NCI-H1436 (cell line): ENCODE data around the gene SIMC1.
"Not testable (repeated sequence)": the region's sequence is repeated elsewhere in the genome, so short reads cannot be mapped to it uniquely, and the experiment has no call there.

ENCODE experiments used
- DNase-seq: peaks from one replicate; lab custom pipeline; 2025; lab: John Stamatoyannopoulos, UW

The SIMC1 gene

GRCh38 chr5:176216393-176216916 lies 21.8 kb upstream of the SIMC1 start:
- DNase-seq, result not testable (repeated sequence)

GRCh38 chr5:176217188-176217729 lies 21.0 kb upstream of the SIMC1 start:
- not testable (repeated sequence) for DNase-seq

GRCh38 chr5:176217764-176218163 lies 20.5 kb upstream of the SIMC1 start:
- DNase-seq, result not testable (repeated sequence)

GRCh38 chr5:176222006-176222405 lies 16.2 kb upstream of the SIMC1 start:
- not testable (repeated sequence) for DNase-seq

- DNase-seq, result not testable (repeated sequence)
Observed at GRCh38 chr5:176228358-176228757, 9.9 kb upstream of the SIMC1 start.

- not testable (repeated sequence) for DNase-seq
Observed at GRCh38 chr5:176233253-176233652, 5.0 kb upstream of the SIMC1 start.

GRCh38 chr5:176235155-176235554 lies 3.1 kb upstream of the SIMC1 start:
- not testable (repeated sequence) for DNase-seq

- DNase-seq, result not testable (repeated sequence)
Observed at GRCh38 chr5:176238645-176239283, 540 bp downstream of the SIMC1 start.

GRCh38 chr5:176239304-176239703 lies 1.1 kb downstream of the SIMC1 start:
- not testable (repeated sequence) for DNase-seq

GRCh38 chr5:176244318-176244717 lies 6.1 kb downstream of the SIMC1 start:
- not testable (repeated sequence) for DNase-seq

- DNase-seq, result not testable (repeated sequence)
Observed at GRCh38 chr5:176245074-176245473, 6.8 kb downstream of the SIMC1 start.

- DNase-seq, result not testable (repeated sequence)
Observed at GRCh38 chr5:176245489-176245888, 7.3 kb downstream of the SIMC1 start.

GRCh38 chr5:176250691-176251090 lies 12.5 kb downstream of the SIMC1 start:
- DNase-seq, result not testable (repeated sequence)

- DNase-seq, result not testable (repeated sequence)
Observed at GRCh38 chr5:176252171-176252570, 13.9 kb downstream of the SIMC1 start.

GRCh38 chr5:176253370-176254065 lies 15.3 kb downstream of the SIMC1 start:
- DNase-seq, result not testable (repeated sequence)

- not testable (repeated sequence) for DNase-seq
Observed at GRCh38 chr5:176254066-176254393, 15.8 kb downstream of the SIMC1 start.

GRCh38 chr5:176257871-176258505 lies 19.8 kb downstream of the SIMC1 start:
- not testable (repeated sequence) for DNase-seq

GRCh38 chr5:176260682-176261081 lies 22.5 kb downstream of the SIMC1 start:
- DNase-seq, result not testable (repeated sequence)

- not testable (repeated sequence) for DNase-seq
Observed at GRCh38 chr5:176266448-176266847, 28.2 kb downstream of the SIMC1 start.

- not testable (repeated sequence) for DNase-seq
Observed at GRCh38 chr5:176289018-176289417, 50.8 kb downstream of the SIMC1 start.

GRCh38 chr5:176290057-176290840 lies 52.0 kb downstream of the SIMC1 start:
- not testable (repeated sequence) for DNase-seq

- DNase-seq, result not testable (repeated sequence)
Observed at GRCh38 chr5:176305356-176305755, 67.1 kb downstream of the SIMC1 start.
